ENCODE results near the gene BACE2. TPM values are rescaled to one million over a fixed set of nuclear protein-coding genes. Genes with fewer than 3 reads are reported as not detected.
"Not testable (repeated sequence)": the region's sequence is repeated elsewhere in the genome, so short reads cannot be mapped to it uniquely, and the experiment has no call there.

Gene BACE2
- polyA plus RNA-seq, 6 donors from 2014 or later, result 36.0 to 146 (median 110) TPM

DNA sequence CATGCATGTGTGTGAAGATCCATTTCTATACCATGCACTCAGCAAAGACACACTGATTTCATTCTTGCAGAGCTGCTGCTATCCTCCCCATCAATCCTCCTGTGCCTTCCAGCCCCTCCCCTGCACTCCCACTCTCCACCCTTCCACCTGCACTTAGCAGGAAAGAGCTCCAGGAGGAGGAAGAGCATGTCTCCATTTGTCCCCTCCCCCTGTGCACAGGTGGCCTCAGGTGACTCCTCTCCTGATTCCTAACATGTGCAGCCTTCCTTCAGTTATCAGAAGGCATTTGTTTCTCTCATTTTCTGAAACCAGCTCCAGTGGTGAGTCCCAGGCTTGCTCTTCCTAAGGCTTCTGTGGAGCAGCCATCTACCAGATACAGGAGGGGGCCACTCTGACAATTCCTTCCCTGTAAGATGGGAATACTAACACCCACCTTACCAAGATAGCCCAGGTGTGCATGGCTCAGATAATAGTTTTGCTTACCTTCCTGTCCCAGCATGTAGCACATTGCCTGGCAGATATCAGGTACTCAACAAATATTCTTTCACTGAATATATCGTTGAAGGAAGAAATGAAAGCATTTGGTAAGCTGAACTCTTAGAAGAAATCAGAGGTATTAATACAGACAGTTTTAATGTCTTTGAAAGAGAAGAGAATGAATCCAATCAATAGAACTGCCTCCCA, 126.7 kb downstream of the BACE2 start:
- peaks cover 46 to 68% (median 62%) of the 10 kb centered on the region in 3 donors for H3K27me3 Mint-ChIP-seq
- H3K36me3 Mint-ChIP-seq, result no peaks in the 10 kb centered on the region
- peaks cover 5 to 14% (median 5%) of the 10 kb centered on the region in 3 donors for H3K4me1 Mint-ChIP-seq
- H3K9me3 Mint-ChIP-seq, result peaks cover 0 to 8% (median 2%) of the 10 kb centered on the region in 7 donors
- DNase-seq, result no peak
- no peak overlapping the region for H3K27ac Mint-ChIP-seq
- peak overlapping the region in 1 of 8 donors; percentile 11 for H3K4me3 Mint-ChIP-seq
- no peak for ATAC-seq (ENCODE audit: low read depth in 2 of 2)

GRCh38 chr21:41295721-41296254, 127.8 kb downstream of the BACE2 start:
- Mint-ChIP-seq H3K27me3 (peaks cover 35 to 57% (median 51%) of the 10 kb centered on the region in 3 donors), H3K4me1 (peaks cover 5 to 14% (median 5%) of the 10 kb centered on the region in 3 donors), H3K9me3 (peaks cover 0 to 8% (median 2%) of the 10 kb centered on the region in 7 donors), H3K36me3 (no peaks in the 10 kb centered on the region), H3K27ac (peak overlapping the region in 2 of 6 donors; percentile 13 to 50), H3K4me3 (no peak overlapping the region)
- DNase-seq (no peak), ATAC-seq (ENCODE audit: low read depth in 2 of 2) (no peak)

DNA sequence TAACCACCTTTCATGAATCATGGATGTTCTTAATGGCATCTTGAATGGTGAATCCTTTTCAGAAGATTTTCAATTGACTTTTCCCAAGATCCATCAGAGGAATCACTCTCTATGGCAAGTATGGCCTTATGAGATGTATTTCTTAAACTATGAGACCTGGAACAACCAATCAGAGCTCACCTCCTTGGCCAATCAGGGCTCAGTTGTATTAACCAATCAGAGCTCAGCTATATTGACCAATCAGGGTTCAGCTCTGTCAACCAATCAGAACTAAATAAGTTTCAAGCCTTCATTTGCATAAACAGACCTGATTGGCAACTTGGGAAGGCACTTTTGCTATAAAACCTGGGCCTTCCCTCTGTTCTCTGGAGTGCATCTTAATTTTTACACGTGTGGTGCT, 135.0 kb downstream of the BACE2 start:
- H3K27ac Mint-ChIP-seq, result no peak overlapping the region
- peaks cover 13 to 18% (median 17%) of the 10 kb centered on the region in 3 donors for H3K27me3 Mint-ChIP-seq
- H3K9me3 Mint-ChIP-seq, result peaks cover 0 to 16% (median 9%) of the 10 kb centered on the region in 7 donors
- H3K4me1 Mint-ChIP-seq, result no peaks in the 10 kb centered on the region
- DNase-seq, result no peak
- no peak for ATAC-seq (ENCODE audit: low read depth in 2 of 2)
- no peak overlapping the region for H3K4me3 Mint-ChIP-seq
- H3K36me3 Mint-ChIP-seq, result no peaks in the 10 kb centered on the region

GRCh38 chr21:41304068-41304720, 136.2 kb downstream of the BACE2 start:
- Mint-ChIP-seq H3K4me3 (no peak overlapping the region), H3K27me3 (peaks cover 13 to 29% (median 18%) of the 10 kb centered on the region in 3 donors), H3K4me1 (no peaks in the 10 kb centered on the region), H3K9me3 (peaks cover 0 to 16% (median 8%) of the 10 kb centered on the region in 7 donors), H3K36me3 (no peaks in the 10 kb centered on the region), H3K27ac (peak overlapping the region in 1 of 6 donors; percentile 21)
- no peak for ATAC-seq (ENCODE audit: low read depth in 2 of 2)
- DNase-seq, result no peak

- ATAC-seq (ENCODE audit: low read depth in 2 of 2) (no peak), DNase-seq (no peak)
- Mint-ChIP-seq H3K36me3 (no peaks in the 10 kb centered on the region), H3K27me3 (peaks cover 21 to 44% (median 33%) of the 10 kb centered on the region in 3 donors), H3K9me3 (peaks cover 0 to 13% (median 4%) of the 10 kb centered on the region in 7 donors), H3K4me1 (peaks cover 0 to 5% (median 0%) of the 10 kb centered on the region in 3 donors), H3K4me3 (no peak overlapping the region), H3K27ac (no peak overlapping the region)
These were observed 139.3 kb downstream of the BACE2 start for GRCh38 chr21:41307219-41307618.

- not testable (repeated sequence) for H3K27ac Mint-ChIP-seq; ATAC-seq (ENCODE audit: low read depth in 2 of 2); DNase-seq; H3K4me3 Mint-ChIP-seq; H3K36me3 Mint-ChIP-seq; H3K9me3 Mint-ChIP-seq
- peaks cover 36 to 57% (median 52%) of the 10 kb centered on the region in 3 donors for H3K27me3 Mint-ChIP-seq
- H3K4me1 Mint-ChIP-seq, result peaks cover 5 to 14% (median 9%) of the 10 kb centered on the region in 3 donors
These were observed 145.6 kb downstream of the BACE2 start for GRCh38 chr21:41313285-41314164.

DNA sequence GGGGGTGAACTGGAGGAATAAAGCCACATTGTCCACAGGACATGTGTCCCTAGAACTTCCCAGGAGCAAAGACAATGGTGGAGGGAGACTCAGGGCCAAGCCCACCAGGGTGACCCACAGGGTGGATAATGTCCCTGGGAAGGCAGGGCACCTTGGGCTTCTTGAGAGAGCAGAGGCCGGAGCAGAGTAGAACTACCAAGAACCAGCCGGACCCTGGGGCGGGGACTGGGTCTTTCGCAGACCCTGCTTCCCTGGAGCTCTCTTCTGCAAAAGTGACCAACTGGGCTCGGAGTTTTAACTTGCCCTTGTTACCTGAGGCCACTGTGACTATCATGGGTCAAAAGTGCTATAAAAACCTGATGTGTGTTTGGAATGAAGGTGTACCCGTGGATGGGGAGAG, 147.8 kb downstream of the BACE2 start:
- no peaks in the 10 kb centered on the region for H3K36me3 Mint-ChIP-seq
- H3K27me3 Mint-ChIP-seq, result peaks cover 34 to 57% (median 43%) of the 10 kb centered on the region in 3 donors
- H3K27ac Mint-ChIP-seq, result no peak overlapping the region
- no peak for ATAC-seq (ENCODE audit: low read depth in 2 of 2)
- peak overlapping the region in 5 of 8 donors; percentile 25 to 61 (median 58) for H3K4me3 Mint-ChIP-seq
- DNase-seq, result no peak
- peaks cover 0 to 2% (median 0%) of the 10 kb centered on the region in 7 donors for H3K9me3 Mint-ChIP-seq
- H3K4me1 Mint-ChIP-seq, result peaks cover 0 to 14% (median 9%) of the 10 kb centered on the region in 3 donors

DNA sequence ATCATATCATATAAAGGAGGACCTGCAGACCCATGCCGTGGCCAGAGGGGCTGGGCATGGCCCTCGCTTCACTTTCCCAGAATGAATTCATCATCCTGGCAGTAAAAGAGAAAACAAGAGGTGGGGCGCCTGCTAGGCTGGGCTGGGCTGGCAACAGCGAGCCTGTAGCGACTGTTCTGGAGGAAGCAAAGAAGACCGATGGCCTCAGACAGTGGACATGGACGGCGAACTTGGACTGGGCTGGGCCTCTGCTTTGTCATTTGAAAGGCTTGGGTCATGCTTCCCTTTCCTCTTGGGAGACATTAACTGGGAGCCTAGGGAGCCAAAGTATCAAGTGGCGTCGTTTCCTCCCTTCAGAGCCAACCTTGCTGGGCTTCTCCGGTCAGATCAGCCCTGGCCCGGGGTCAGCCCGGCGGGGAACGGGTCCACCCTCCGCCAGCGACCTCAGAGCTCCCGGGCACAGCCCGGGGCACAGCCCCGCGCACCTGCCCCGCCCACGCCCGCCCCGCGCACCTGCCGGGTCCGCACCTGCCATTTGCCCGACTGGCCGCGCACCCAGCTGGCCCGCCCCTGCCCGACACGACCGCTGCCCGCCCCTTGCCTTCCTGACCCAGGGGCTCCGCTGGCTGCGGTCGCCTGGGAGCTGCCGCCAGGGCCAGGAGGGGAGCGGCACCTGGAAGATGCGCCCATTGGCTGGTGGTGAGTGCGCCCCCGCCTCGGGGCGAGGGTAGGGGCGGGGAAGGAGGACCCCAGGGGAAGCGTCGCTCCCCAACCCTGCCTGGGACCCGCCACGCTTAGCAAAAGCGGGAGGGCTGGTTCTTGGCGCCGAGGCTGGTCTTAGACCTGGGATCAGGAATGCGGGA, 148.5 kb downstream of the BACE2 start, which contains the start of gene FAM3B:
TSS of gene FAM3B (plus strand) at position 602 of the 863 bp plus-strand sequence. CDS start at position 681, 79 bp downstream.
- Mint-ChIP-seq H3K27ac (no peak within 1 kb of the TSS), H3K36me3 (no peaks in the 10 kb centered on the region), H3K9me3 (peaks cover 0 to 2% (median 0%) of the 10 kb centered on the region in 7 donors), H3K4me3 (peak within 1 kb of the TSS; percentile 16 to 82 (median 71)), H3K27me3 (peaks cover 36 to 60% (median 47%) of the 10 kb centered on the region in 3 donors), H3K4me1 (peaks cover 0 to 14% (median 9%) of the 10 kb centered on the region in 3 donors)
- no peak for DNase-seq
- peak in 1 of 2 donors; percentile 27 for ATAC-seq (ENCODE audit: low read depth in 2 of 2)

DNA sequence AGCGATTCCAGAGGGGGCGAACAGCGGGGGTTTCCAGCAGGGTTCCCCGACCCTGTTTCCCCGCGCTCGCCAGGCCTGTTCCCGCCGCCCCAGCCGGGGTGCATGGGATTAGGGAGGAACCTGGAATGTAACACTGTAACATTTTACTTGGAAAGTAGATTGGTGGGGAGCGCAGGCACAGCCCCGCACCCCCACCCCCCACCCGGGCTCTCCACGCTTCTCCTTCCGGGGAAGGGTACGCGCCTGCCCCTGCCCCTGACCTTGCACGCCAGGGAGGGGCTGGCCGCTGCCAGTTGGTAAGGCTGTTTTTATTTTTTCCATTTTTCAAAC, 149.1 kb downstream of the BACE2 start:
- peaks cover 0 to 2% (median 0%) of the 10 kb centered on the region in 7 donors for H3K9me3 Mint-ChIP-seq
- DNase-seq (no peak), ATAC-seq (ENCODE audit: low read depth in 2 of 2) (no peak)
- H3K4me3 Mint-ChIP-seq, result peak overlapping the region in 6 of 8 donors; percentile 16 to 78 (median 62)
- H3K4me1 Mint-ChIP-seq, result peaks cover 3 to 14% (median 9%) of the 10 kb centered on the region in 3 donors
- H3K27ac Mint-ChIP-seq, result no peak overlapping the region
- H3K27me3 Mint-ChIP-seq, result peaks cover 41 to 60% (median 47%) of the 10 kb centered on the region in 3 donors
- H3K36me3 Mint-ChIP-seq, result no peaks in the 10 kb centered on the region

DNA sequence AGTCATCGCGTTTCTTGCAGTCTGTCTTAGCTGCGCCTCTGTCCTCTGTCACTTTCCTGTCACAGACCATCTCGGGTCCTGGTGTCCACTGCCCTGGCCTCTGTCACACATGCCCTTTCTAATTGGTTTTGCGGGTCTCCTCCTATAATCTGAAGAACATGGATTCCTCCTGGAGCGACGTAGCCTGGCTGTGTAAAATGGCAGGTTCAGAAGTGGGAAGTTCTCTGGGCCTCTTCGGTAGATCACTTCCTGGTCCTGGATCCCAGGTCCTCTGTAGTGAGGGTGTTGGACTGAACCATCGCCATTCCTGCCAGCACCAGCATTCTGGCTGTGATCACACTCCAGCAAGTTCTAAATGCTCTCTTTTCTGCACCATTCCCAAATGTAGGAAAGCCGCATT, 149.5 kb downstream of the BACE2 start:
- H3K4me3 Mint-ChIP-seq, result peak overlapping the region; percentile 16 to 82 (median 62)
- peaks cover 3 to 14% (median 9%) of the 10 kb centered on the region in 3 donors for H3K4me1 Mint-ChIP-seq
- no peak for DNase-seq
- no peaks in the 10 kb centered on the region for H3K36me3 Mint-ChIP-seq
- peaks cover 0 to 2% (median 0%) of the 10 kb centered on the region in 7 donors for H3K9me3 Mint-ChIP-seq
- no peak for ATAC-seq (ENCODE audit: low read depth in 2 of 2)
- H3K27me3 Mint-ChIP-seq, result peaks cover 41 to 58% (median 47%) of the 10 kb centered on the region in 3 donors
- no peak overlapping the region for H3K27ac Mint-ChIP-seq

- H3K27me3 Mint-ChIP-seq, result peaks cover 41 to 54% (median 47%) of the 10 kb centered on the region in 3 donors
- peak overlapping the region in 1 of 8 donors; percentile 12 for H3K4me3 Mint-ChIP-seq
- H3K9me3 Mint-ChIP-seq, result peaks cover 0 to 2% (median 0%) of the 10 kb centered on the region in 7 donors
- H3K27ac Mint-ChIP-seq, result no peak overlapping the region
- no peak for ATAC-seq (ENCODE audit: low read depth in 2 of 2)
- no peak for DNase-seq
- peaks cover 3 to 14% (median 9%) of the 10 kb centered on the region in 3 donors for H3K4me1 Mint-ChIP-seq
- H3K36me3 Mint-ChIP-seq, result no peaks in the 10 kb centered on the region
These were observed 150.3 kb downstream of the BACE2 start for GRCh38 chr21:41318218-41318617.

DNA sequence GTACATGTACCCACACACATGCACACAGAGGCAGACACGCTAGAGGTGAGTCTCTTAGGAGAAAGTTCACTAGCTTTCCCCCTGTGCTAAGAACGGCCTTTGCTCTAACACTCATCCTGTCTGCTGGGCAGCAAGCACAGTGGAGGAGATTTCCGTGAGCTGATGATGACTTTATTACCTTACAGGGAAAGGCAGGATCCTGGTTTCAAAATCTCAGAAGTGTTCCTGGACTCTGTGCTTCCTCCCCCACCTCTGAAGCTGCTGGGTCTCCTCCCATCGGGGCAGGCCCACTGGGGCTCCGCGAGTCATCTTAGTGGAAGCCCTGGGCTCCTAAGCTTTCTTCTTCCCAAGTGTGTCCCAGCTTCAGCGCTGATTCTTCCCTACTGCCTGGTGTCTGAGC, 151.3 kb downstream of the BACE2 start:
- no peak for ATAC-seq (ENCODE audit: low read depth in 2 of 2)
- Mint-ChIP-seq H3K4me1 (peaks cover 3 to 14% (median 9%) of the 10 kb centered on the region in 3 donors), H3K27ac (no peak overlapping the region), H3K36me3 (no peaks in the 10 kb centered on the region), H3K9me3 (peaks cover 0 to 2% (median 0%) of the 10 kb centered on the region in 7 donors), H3K27me3 (peaks cover 41 to 54% (median 44%) of the 10 kb centered on the region in 3 donors), H3K4me3 (no peak overlapping the region)
- DNase-seq, result no peak
